Ishikawa (cell line): ENCODE results near the gene TMEM131.

ENCODE experiments used
- CEBPB ChIP-seq: IDR thresholded peaks from 2 replicates; pipeline ENCODE4 v1.6.1; 2012
- CREB1 ChIP-seq: IDR thresholded peaks from 2 replicates; pipeline ENCODE4 v1.6.1; 2012; ENCODE audit warnings: low read depth
- EGR1 ChIP-seq: IDR thresholded peaks from 2 replicates; pipeline ENCODE4 v1.6.1; 2012
- EP300 ChIP-seq: IDR thresholded peaks from 2 replicates; pipeline ENCODE4 v1.6.1; 2012; ENCODE audit warnings: borderline replicate concordance
- FOXM1 ChIP-seq: IDR thresholded peaks from 2 replicates; pipeline ENCODE4 v1.6.1; 2012; ENCODE audit warnings: low read depth, borderline replicate concordance
- NFIC ChIP-seq: IDR thresholded peaks from 2 replicates; pipeline ENCODE4 v1.6.1; 2012
- RAD21 ChIP-seq: IDR thresholded peaks from 2 replicates; pipeline ENCODE4 v1.6.1; 2012; ENCODE audit warnings: low read depth
- TAF1 ChIP-seq: IDR thresholded peaks from 2 replicates; pipeline ENCODE4 v1.6.1; 2012; ENCODE audit warnings: low read depth, mild to moderate bottlenecking
- TCF12 ChIP-seq: IDR thresholded peaks from 2 replicates; pipeline ENCODE4 v1.6.1; 2012; ENCODE audit warnings: low read depth
- TEAD4 ChIP-seq: IDR thresholded peaks from 2 replicates; pipeline ENCODE4 v1.6.1; 2012
- YY1 ChIP-seq: IDR thresholded peaks from 2 replicates; pipeline ENCODE4 v1.6.1; 2012; ENCODE audit warnings: low read depth
- ZBTB7A ChIP-seq: IDR thresholded peaks from 2 replicates; pipeline ENCODE4 v1.6.1; 2012; ENCODE audit warnings: low read depth
- TF ChIP-seq, protein P1 (sequence below): IDR thresholded peaks from 2 replicates; pipeline ENCODE4 v1.6.1; 2012
- TF ChIP-seq, protein P2 (sequence below): IDR thresholded peaks from 2 replicates; pipeline ENCODE4 v1.6.1; 2012; ENCODE audit warnings: low read depth, mild to moderate bottlenecking
- TF ChIP-seq, protein P3 (sequence below): IDR thresholded peaks from 2 replicates; pipeline ENCODE4 v1.6.1; 2012

Gene TMEM131

DNA sequence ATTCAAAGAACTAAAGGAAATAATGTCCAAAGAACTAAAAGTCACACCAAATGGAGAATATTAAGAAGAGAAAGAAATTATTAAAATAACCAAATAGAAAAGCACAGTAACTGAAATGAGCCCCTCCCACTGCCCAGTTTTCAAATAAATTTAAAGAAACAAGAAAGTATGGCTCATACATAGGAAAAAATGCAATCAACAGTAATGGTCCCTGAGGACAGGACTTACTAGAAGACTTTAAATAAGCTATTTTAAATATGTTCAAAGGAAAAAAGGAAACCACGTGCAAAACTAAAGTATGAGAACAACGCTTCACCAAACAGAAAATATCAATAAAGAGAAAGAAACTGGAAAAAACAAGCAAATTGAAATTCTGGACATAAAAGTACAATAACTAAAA lies 58.9 kb downstream of the TMEM131 start:
- TF ChIP-seq TEAD4 (no peak), EGR1 (no peak), NFIC (no peak), CREB1 (no peak), RAD21 (no peak), CEBPB (no peak)
- TF ChIP-seq, protein P1, sequence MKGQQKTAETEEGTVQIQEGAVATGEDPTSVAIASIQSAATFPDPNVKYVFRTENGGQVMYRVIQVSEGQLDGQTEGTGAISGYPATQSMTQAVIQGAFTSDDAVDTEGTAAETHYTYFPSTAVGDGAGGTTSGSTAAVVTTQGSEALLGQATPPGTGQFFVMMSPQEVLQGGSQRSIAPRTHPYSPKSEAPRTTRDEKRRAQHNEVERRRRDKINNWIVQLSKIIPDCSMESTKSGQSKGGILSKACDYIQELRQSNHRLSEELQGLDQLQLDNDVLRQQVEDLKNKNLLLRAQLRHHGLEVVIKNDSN = no peak
- TF ChIP-seq, protein P2, sequence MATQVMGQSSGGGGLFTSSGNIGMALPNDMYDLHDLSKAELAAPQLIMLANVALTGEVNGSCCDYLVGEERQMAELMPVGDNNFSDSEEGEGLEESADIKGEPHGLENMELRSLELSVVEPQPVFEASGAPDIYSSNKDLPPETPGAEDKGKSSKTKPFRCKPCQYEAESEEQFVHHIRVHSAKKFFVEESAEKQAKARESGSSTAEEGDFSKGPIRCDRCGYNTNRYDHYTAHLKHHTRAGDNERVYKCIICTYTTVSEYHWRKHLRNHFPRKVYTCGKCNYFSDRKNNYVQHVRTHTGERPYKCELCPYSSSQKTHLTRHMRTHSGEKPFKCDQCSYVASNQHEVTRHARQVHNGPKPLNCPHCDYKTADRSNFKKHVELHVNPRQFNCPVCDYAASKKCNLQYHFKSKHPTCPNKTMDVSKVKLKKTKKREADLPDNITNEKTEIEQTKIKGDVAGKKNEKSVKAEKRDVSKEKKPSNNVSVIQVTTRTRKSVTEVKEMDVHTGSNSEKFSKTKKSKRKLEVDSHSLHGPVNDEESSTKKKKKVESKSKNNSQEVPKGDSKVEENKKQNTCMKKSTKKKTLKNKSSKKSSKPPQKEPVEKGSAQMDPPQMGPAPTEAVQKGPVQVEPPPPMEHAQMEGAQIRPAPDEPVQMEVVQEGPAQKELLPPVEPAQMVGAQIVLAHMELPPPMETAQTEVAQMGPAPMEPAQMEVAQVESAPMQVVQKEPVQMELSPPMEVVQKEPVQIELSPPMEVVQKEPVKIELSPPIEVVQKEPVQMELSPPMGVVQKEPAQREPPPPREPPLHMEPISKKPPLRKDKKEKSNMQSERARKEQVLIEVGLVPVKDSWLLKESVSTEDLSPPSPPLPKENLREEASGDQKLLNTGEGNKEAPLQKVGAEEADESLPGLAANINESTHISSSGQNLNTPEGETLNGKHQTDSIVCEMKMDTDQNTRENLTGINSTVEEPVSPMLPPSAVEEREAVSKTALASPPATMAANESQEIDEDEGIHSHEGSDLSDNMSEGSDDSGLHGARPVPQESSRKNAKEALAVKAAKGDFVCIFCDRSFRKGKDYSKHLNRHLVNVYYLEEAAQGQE = no peak
- TF ChIP-seq, protein P3, sequence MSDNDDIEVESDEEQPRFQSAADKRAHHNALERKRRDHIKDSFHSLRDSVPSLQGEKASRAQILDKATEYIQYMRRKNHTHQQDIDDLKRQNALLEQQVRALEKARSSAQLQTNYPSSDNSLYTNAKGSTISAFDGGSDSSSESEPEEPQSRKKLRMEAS = no peak

DNA sequence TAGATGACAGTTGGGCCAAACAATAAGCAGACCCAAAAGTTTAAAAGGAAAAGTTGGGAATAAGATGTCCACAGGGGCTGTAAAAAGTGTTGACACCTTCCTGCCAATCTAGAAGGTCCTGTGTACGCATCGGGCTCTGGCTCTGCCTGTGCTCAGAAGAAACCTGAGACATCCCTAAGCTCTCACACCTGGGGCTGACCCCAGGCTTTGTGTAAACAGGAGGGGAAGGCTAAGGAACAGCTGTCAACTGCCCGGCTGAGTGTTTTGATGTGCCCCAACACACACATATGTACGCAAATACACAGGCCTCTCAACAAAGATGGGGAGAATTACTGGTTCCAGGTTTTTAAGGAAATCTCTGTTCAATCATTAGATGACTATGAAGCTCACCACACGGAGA lies 59.5 kb downstream of the TMEM131 start:
- no peak for TF ChIP-seq FOXM1
- no peak for TF ChIP-seq EGR1
- TF ChIP-seq, protein P2 = no peak
- no peak for TF ChIP-seq TEAD4
- no peak for TF ChIP-seq NFIC
- no peak for TF ChIP-seq ZBTB7A
- TF ChIP-seq TCF12 = no peak
- no peak for TF ChIP-seq TAF1
- no peak for TF ChIP-seq RAD21
- no peak for TF ChIP-seq YY1
- TF ChIP-seq, protein P1 = no peak
- TF ChIP-seq, protein P3 = no peak
- no peak for TF ChIP-seq CEBPB

DNA sequence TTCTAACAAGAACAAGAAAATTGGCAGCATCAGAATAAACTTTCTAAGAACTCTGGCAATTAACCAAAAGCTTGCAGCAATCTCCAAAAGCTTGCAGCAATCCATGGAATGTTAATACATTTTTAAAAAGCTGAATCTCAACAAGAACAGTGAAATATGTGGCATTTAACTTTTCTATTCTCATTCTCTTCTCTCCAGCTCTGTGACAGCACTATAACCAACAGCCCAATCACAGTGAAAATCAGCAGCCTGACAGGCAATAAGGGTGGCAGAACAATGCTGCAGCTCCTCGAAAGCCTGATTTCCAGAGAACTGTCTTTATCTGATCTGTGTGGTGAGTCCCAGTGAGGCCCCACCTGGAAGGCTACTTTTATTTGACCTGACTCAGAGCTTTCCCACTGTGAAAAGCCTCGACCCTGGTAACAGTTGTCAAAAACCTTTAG lies 60.0 kb downstream of the TMEM131 start:
- TF ChIP-seq NFIC (peak; percentile 4; the same call in 1 of the 2 replicates), TAF1 (no peak), YY1 (no peak), EGR1 (no peak), TCF12 (no peak), TEAD4 (0 out of 2 replicates have a peak, but pooled peaks have one; percentile 10), CEBPB (0 out of 2 replicates have a peak, but pooled peaks have one; percentile 12)
- TF ChIP-seq, protein P3 = no peak

DNA sequence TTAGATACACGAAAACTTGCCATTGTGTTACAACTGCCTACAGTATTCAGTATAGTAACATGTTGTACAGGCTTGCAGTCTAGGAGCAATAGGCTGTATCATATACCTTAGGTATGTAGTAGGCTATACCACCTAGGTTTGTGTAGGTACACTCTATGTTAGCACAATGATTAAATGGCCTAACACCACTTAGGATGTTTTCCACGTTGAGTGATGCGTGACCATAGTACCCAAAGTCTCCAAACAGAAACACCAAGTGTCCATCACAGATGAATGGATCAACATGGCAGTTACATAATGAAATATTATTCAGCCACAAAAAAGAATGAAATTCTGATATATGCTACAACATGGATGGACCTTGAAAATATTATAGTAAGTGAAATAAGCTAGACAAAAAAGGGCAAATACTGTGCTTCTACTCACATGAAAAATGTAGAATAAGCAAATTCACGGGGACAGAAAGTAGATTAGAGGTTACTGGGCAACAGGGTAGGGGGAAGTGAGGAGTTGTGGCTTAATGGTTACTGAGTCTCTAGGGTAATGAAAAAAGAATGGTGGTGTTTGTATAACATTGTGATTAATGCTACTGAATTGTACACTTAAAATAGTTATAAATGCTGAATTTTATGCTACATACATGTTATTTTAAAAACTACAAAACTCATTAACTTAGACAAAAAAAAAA lies 62.6 kb downstream of the TMEM131 start:
- TF ChIP-seq ZBTB7A (no peak), TAF1 (no peak), FOXM1 (no peak), CREB1 (no peak), TCF12 (no peak), YY1 (no peak), TEAD4 (no peak), NFIC (no peak), EP300 (no peak), RAD21 (no peak)
- TF ChIP-seq, protein P3 = no peak

DNA sequence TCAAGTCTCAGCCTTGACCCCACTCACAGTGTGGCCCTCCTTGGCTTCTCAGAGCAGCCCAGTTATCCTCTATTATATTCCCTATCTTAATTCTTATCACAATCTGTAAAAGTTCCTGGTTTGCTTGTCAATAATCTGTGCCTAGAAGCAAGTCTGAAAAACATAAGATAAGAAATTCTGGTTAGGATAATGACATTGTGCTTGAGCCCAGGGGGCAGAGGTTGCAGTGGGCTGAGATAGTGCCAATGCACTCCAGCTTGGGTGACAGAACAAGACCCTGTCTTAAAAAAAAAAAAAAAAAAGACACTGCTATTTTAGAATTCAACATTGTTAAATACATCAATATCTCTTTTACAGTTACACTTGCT lies 63.9 kb downstream of the TMEM131 start:
- no peak for TF ChIP-seq TAF1
- TF ChIP-seq ZBTB7A = no peak
- no peak for TF ChIP-seq YY1
- TF ChIP-seq CEBPB = no peak
- no peak for TF ChIP-seq TEAD4
- no peak for TF ChIP-seq EP300
- TF ChIP-seq, protein P2 = no peak
- TF ChIP-seq TCF12 = no peak
- no peak for TF ChIP-seq NFIC
- TF ChIP-seq FOXM1 = no peak
- no peak for TF ChIP-seq CREB1
- TF ChIP-seq EGR1 = no peak
- TF ChIP-seq, protein P3 = no peak
- TF ChIP-seq RAD21 = no peak
- TF ChIP-seq, protein P1 = no peak
